RPMI8226 (cell line): ENCODE results near the gene FOXRED2.
A peak's percentile ranks its signal among the peaks of the same experiment; 100 is the strongest.

ENCODE experiments used
- DNase-seq: peaks from one replicate; pipeline ENCODE4 v3.0.0-alpha.2; 2015

The FOXRED2 gene

DNA sequence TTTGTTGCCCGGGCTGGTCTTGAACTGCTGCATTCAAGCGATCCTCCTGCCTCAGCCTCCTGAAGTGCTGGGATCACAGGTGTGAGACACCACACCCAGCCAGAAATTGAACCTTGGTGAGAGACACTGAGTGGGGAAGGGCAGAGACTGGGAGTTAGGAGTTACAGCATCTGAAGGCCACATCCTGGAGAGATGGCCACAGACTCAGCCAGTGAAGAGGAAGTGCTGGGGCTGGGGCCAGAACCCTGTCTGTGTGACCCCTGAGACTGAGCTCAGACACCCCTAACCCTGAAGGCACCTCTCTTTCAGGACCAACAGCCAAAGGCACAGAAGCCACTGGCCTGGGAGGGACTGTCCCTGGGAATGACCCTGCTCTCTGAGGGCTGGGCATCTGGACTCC, 59.2 kb downstream of the FOXRED2 start:
- DNase-seq: no peak

DNA sequence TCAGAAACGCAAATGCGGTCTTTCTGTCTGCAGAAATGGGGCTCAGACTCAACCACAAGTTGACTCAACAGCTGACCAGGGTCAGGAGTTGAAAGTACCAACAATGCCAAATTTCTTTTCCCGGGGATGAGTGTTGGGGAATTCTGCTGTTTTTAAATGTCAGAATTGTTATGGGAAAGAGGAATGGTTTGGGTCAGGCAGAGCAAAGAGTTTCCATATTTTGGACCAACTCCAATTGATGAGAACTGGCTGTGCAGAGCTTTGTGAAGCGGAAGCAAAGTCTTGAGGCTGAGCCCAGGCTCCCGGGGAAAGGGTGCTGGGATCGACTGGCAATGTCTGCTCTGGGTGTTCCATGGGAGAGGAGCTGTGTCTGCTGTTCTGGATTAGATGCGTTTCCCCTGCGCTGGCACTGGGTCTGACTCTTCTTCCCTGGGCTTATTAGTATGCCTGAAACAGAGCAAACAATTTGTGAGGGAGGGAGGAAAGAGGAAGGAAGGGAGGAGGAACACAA, 61.6 kb downstream of the FOXRED2 start:
- peak; percentile 35 for DNase-seq

- DNase-seq: peak; percentile 32
Observed at GRCh38 chr22:36443198-36443770, 63.6 kb downstream of the FOXRED2 start.

GRCh38 chr22:36442506-36443197, 64.2 kb downstream of the FOXRED2 start:
- DNase-seq: no peak

- DNase-seq: no peak
Observed at GRCh38 chr22:36440429-36441002, 66.3 kb downstream of the FOXRED2 start.

DNA sequence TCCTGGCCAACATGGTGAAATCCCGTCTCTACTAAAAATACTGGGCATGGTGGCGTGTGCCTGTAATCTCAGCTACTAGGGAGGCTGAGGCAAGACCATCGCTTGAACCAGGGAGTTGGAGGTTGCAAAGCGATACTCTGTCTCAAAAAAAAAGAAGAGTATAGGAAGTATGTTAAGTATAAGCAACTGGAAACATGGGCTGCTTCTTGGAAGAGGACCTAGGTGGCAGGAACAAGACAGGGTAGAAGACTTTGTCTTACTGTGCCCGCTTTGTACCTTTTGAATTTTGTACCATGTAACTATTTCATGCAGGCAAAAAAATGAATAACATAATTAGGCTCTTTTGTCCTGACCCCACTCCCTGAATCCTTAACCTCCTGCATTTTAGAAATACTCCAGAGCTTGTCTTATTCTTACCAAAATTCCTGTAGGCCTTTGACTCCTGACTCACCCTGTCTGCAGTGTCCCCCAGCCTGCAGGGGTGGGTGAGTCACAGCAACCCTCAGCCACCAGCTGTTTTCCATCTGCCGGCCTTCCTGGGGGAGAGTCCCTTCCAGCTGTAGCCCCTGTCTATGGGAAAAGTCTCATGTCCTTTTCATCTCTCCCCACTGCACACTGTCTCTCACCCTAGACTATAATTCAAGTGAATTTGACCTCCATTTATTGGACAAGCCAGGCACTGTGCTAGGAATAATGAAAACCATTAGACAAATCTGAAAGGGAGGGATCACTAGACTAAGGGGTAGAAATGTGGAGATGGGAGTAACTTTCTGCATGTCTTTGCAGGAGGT, 67.2 kb downstream of the FOXRED2 start:
- no peak for DNase-seq
